Lower lobe of right lung (tissue), 2 donors: Measurements from ENCODE around the gene INPP4B. TPM values are rescaled to one million over a fixed set of nuclear protein-coding genes. Genes with fewer than 3 reads are reported as not detected.
"Not testable (repeated sequence)": the region's sequence is repeated elsewhere in the genome, so short reads cannot be mapped to it uniquely, and the experiment has no call there.

ENCODE experiments used
- ATAC-seq, 2 donors: fragments of 200-7000 bp; cut with Tn5 transposase; one replicate each; pipeline ENCODE4 v1.9.1; 2020 to 2022; ENCODE audit warnings: mild to moderate bottlenecking in 2 of 2, moderate library complexity in 2 of 2
- DNase-seq: peaks from one replicate; pipeline ENCODE4 v3.0.0-alpha.2; 2020
- H3K27ac ChIP-seq: fragments of 200-600 bp; one replicate; pipeline ENCODE4 v1.8.0; 2022
- H3K27me3 ChIP-seq: fragments of 200-600 bp; one replicate; pipeline ENCODE4 v1.8.0; 2022; ENCODE audit warnings: low read depth
- H3K36me3 ChIP-seq: fragments of 200-600 bp; one replicate; pipeline ENCODE4 v1.8.0; 2022; ENCODE audit warnings: mild to moderate bottlenecking
- H3K4me1 ChIP-seq: fragments of 200-600 bp; one replicate; pipeline ENCODE4 v1.8.0; 2022
- H3K4me3 ChIP-seq: fragments of 200-600 bp; one replicate; pipeline ENCODE4 v1.8.0; 2022; ENCODE audit warnings: mild to moderate bottlenecking
- H3K9me3 ChIP-seq: fragments of 200-600 bp; one replicate; pipeline ENCODE4 v1.8.0; 2022
- intact Hi-C: fragments of 100-400 bp; cut with DNase I; formaldehyde crosslinking; loops from one replicate; pipeline ENCODE4 v1.11.0; 2022
- total RNA-seq: library from RNA; stranded (reverse); fragmentation: NEBNext Ultra II Directional; extraction: Animal tissue kit (Norgen Biotek cat#: 25700); gene quantifications from one replicate; pipeline ENCODE4 v1.2.1, GENCODE V29; 2021
- TF ChIP-seq, protein P1 (sequence below): fragments of 200-600 bp; IDR thresholded peaks from one replicate; pipeline ENCODE4 v1.8.0; 2022; ENCODE audit warnings: antibody characterized with exemption, mild to moderate bottlenecking
- donor health status: DM: no; HTN: yes; CAD: no; lungs with severe emphysema.

The INPP4B gene
- total RNA-seq, 1 donor from 2014 or later, result 12.1 TPM

DNA sequence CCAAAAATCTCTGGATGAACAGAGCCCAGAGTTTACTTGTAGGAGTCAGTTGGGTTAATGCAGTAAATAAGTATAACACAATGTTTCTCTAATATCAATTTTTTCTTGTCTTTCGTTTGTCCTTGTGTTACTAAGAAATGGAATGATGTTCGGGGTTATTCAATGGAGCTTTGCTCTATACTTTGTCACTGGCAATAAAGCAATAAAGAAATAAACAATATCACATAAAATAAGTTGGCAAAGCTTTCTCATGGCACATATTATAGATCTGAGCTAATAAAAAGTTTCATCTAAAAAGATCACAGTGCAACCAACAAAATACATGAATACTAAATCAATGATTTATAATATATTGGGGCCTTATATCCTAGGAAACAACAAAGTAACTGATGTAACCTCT is 32.7 kb downstream of the INPP4B start:
- H3K9me3 ChIP-seq, result no peaks in the 10 kb centered on the region
- no peak overlapping the region for H3K4me3 ChIP-seq
- intact Hi-C loops, result no loop called here
- H3K27me3 ChIP-seq, result no peaks in the 10 kb centered on the region
- H3K27ac ChIP-seq, result no peak overlapping the region
- H3K36me3 ChIP-seq, result no peaks in the 10 kb centered on the region
- no peaks in the 10 kb centered on the region for H3K4me1 ChIP-seq
- DNase-seq (no peak), ATAC-seq (no peak)
- TF ChIP-seq, protein P1, sequence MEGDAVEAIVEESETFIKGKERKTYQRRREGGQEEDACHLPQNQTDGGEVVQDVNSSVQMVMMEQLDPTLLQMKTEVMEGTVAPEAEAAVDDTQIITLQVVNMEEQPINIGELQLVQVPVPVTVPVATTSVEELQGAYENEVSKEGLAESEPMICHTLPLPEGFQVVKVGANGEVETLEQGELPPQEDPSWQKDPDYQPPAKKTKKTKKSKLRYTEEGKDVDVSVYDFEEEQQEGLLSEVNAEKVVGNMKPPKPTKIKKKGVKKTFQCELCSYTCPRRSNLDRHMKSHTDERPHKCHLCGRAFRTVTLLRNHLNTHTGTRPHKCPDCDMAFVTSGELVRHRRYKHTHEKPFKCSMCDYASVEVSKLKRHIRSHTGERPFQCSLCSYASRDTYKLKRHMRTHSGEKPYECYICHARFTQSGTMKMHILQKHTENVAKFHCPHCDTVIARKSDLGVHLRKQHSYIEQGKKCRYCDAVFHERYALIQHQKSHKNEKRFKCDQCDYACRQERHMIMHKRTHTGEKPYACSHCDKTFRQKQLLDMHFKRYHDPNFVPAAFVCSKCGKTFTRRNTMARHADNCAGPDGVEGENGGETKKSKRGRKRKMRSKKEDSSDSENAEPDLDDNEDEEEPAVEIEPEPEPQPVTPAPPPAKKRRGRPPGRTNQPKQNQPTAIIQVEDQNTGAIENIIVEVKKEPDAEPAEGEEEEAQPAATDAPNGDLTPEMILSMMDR, result no peak

DNA sequence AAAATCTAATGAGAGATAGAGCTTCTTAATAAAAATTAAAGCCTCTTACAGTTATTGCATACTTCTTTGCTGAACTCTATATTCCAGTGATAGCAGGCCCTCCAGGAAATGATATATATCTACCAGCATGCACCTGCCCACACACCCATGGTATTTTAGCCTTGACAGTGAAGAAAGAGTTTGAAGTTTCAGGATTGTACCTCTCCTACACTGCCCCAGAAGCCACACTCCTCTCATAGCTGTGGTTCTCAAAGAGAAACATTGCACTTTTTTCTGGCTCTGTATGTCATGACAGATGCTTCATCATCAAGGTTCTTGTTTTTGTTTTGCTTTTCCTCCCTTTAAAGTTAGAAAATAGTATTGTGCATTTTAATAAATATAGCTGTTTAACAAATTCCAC is 34.0 kb downstream of the INPP4B start:
- Histone ChIP-seq H3K27ac (no peak overlapping the region), H3K4me1 (no peaks in the 10 kb centered on the region), H3K36me3 (no peaks in the 10 kb centered on the region), H3K4me3 (no peak overlapping the region), H3K27me3 (no peaks in the 10 kb centered on the region), H3K9me3 (no peaks in the 10 kb centered on the region)
- ATAC-seq (no peak), DNase-seq (no peak)
- intact Hi-C loops, result no loop called here
- TF ChIP-seq, protein P1, result no peak

DNA sequence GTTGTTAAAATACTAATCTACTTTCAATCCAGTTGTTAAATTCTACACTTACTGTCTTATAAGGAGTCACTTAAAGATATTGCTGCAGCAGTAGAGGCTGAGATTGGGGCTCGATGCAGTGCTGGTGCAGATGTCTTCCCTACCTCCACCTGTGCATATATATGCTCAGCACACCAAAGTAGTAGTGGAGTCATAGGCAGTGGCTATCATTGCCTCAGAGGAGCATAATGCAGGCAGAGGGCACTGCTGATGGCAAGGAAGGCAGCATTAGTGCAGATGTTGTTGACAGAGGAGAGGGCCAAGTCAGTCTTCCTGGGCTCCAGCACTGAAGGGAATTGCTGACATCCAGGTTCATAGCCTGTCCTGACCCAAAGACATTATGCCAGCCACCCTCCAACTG is 35.1 kb downstream of the INPP4B start:
- Histone ChIP-seq H3K4me1 (no peaks in the 10 kb centered on the region), H3K27me3 (no peaks in the 10 kb centered on the region), H3K4me3 (no peak overlapping the region), H3K36me3 (no peaks in the 10 kb centered on the region), H3K9me3 (no peaks in the 10 kb centered on the region), H3K27ac (no peak overlapping the region)
- TF ChIP-seq, protein P1, result no peak
- no peak for DNase-seq
- intact Hi-C loops, result no loop called here
- ATAC-seq, result no peak

DNA sequence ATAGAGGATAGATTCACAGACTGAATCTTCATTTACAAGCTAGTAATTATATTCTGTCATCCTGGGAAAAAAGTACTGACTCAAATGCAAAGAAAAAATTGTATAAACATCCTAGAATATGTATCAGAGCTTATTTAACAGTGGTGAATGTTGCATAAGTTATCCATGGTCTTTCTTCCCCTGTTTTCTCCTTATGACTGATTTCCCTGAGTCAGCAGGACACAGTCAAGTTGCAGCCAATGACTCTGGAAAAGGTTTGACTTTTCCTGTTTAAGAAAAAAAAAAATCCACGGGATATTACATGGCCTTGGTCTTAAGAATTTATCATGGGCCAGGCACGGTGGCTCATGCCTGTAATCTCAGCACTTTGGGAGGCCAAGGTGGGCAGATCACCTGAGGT is 36.5 kb downstream of the INPP4B start:
- Histone ChIP-seq H3K27me3 (no peaks in the 10 kb centered on the region), H3K9me3 (no peaks in the 10 kb centered on the region), H3K4me3 (no peak overlapping the region), H3K4me1 (no peaks in the 10 kb centered on the region), H3K27ac (no peak overlapping the region), H3K36me3 (no peaks in the 10 kb centered on the region)
- DNase-seq (no peak), ATAC-seq (no peak)
- intact Hi-C loops, result no loop called here
- TF ChIP-seq, protein P1, result no peak

DNA sequence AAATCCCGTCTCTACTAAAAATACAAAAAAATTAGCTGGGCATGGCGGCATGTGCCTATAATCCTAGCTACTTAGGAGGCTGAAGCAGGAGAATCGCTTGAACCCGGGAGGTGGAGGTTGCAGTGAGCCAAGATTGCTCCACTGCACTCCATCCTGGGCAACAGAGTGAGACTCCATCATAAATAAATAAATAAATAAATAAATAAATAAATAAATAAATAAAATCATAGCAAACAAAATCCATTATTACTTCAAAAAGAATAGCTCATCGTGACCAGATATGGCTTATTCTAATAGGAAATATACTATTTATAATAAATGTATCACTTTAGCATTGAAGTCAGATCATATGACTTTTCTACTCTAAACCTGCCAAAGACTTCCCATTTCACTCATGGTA is 42.2 kb downstream of the INPP4B start:
- intact Hi-C loops, H3K4me3 ChIP-seq, H3K4me1 ChIP-seq, H3K9me3 ChIP-seq, DNase-seq, H3K27ac ChIP-seq, H3K27me3 ChIP-seq, H3K36me3 ChIP-seq, ATAC-seq: not testable (repeated sequence)

DNA sequence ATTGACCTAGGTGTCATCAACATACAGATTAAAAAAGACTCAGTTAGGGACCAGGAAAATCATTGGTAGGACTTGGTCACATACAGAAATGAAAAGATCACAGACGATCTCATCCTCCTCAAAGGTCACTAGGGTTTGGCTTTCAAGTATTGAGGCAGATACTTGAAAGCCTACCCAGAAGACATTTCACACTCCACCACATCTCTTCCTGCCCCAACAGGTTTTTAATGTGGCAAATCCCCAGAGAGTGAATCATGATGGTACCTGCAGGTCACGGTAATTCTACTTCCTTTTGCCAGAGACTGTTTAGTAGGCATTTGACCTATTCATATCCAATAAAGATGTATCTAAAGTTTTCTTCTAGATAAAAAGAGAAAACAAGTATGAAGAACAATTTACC is 44.1 kb downstream of the INPP4B start:
- DNase-seq (no peak), ATAC-seq (no peak)
- H3K27me3 ChIP-seq, result no peaks in the 10 kb centered on the region
- no peak overlapping the region for H3K4me3 ChIP-seq
- TF ChIP-seq, protein P1, result no peak
- no peaks in the 10 kb centered on the region for H3K4me1 ChIP-seq
- no peaks in the 10 kb centered on the region for H3K9me3 ChIP-seq
- H3K27ac ChIP-seq, result no peak overlapping the region
- no peaks in the 10 kb centered on the region for H3K36me3 ChIP-seq
- intact Hi-C loops, result no loop called here
